GM18505 (cell line): ENCODE data around the gene PROSER2.

Experiments used
- ATAC-seq: cut with Tn5 transposase; IDR thresholded peaks from one replicate; pipeline ENCODE4 v1.9.1; 2021; ENCODE audit not compliant: unreplicated experiment
- POLR2A ChIP-seq: IDR thresholded peaks from 4 replicates; pipeline ENCODE4 v1.6.1; 2011; ENCODE audit warnings: borderline replicate concordance; ENCODE audit not compliant: insufficient read depth, insufficient read length; ENCODE audit errors: extremely low read depth

Gene PROSER2

GRCh38 chr10:11909618-11910017 is 86.5 kb downstream of the PROSER2 start:
- no peak for ATAC-seq
- TF ChIP-seq POLR2A = no peak

GRCh38 chr10:11910102-11910501 is 86.9 kb downstream of the PROSER2 start:
- ATAC-seq = no peak
- TF ChIP-seq POLR2A = no peak

GRCh38 chr10:11913079-11913641 is 90.0 kb downstream of the PROSER2 start:
- no peak for TF ChIP-seq POLR2A
- no peak for ATAC-seq

- no peak for TF ChIP-seq POLR2A
- ATAC-seq = no peak
Measured at GRCh38 chr10:11918384-11918783, 95.2 kb downstream of the PROSER2 start.

- TF ChIP-seq POLR2A = no peak
- ATAC-seq = no peak
Measured at GRCh38 chr10:11919271-11919670, 96.1 kb downstream of the PROSER2 start.
